Measurements from ENCODE around the gene OSBPL5.

OSBPL5 gene

GRCh38 chr11:3165152-3165705 lies at the start of gene OSBPL5:
TSS of gene OSBPL5 (minus strand) at chr11:3165310. CDS start at chr11:3129148, 36,162 bp downstream.
- peak in 1 of 2 donors; percentile 32 for DNase-seq (ENCODE audit: extremely low read depth in 1 of 2, low read depth in 1 of 2)

DNA sequence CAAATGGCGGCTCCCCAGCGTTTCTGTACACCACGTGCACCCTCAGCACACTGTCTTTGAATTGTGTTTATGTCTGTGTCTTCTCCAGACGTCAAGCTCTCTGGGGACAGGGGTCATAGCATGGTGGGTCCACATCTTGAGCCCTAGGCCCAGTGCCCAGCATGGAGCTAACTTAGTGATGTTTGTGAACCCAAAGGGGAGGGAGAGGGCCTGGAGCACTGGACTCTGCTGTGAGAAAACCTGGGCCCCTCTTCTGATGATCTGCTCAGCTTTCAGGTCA lies 49.2 kb upstream of the OSBPL5 start:
- no peak for DNase-seq (ENCODE audit: extremely low read depth in 1 of 2, low read depth in 1 of 2)

DNA sequence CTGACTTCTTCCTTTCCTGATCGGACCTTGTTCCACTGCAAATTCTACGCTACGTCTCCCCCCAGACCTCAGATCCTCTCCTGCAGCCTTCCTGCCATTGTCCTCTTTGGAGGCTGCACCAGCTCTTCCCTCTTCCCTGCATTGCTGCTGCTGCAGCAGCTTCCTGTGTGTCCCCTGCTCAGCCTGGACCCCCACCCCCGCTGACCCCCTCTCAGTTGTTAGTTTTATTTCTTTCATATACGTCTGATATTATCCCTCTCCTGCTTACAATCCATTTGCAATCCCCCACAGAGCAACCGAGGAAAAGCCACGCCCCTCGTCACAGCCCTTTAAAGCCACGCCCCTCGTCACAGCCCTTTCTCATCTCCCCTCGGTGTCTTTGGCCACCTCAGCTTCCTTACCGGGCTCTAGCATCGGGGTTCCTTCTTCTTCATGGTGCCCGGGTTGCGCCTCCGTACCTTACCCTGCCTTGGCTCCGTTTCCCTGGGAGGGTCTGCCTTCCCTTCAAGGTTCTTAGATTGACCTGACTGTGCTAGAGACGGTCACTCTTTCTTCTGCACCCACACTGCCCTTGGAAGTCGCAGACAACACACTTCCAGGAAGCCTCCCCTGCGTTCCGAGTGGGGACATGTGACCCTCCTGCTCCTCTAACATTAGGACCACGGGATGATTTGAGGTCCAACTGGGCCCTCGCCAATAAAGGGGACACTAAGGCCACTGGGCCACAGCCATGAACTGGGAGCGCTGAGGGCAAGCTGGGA lies 48.7 kb upstream of the OSBPL5 start:
- no peak for DNase-seq (ENCODE audit: extremely low read depth in 1 of 2, low read depth in 1 of 2)

DNA sequence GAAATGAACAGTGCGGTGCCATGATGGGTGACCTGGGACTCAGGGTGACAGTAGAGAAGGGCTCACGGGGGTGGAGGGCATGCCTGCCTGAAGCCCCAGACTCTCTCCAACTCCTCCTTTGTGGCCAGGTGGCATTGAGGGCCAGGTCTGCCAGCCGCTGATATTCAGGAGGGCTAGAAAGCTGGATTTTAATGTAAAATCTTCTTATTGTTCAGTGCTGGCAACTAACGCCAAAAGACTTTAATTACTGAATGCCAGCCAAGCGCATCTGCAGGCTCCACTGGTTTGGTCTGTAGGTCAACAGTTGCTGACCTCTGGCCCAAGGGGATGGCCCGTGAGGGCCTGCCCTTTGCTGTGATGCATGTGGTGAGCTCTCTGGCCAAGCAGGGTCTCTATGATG lies 43.2 kb upstream of the OSBPL5 start:
- no peak for DNase-seq (ENCODE audit: extremely low read depth in 1 of 2, low read depth in 1 of 2)

DNA sequence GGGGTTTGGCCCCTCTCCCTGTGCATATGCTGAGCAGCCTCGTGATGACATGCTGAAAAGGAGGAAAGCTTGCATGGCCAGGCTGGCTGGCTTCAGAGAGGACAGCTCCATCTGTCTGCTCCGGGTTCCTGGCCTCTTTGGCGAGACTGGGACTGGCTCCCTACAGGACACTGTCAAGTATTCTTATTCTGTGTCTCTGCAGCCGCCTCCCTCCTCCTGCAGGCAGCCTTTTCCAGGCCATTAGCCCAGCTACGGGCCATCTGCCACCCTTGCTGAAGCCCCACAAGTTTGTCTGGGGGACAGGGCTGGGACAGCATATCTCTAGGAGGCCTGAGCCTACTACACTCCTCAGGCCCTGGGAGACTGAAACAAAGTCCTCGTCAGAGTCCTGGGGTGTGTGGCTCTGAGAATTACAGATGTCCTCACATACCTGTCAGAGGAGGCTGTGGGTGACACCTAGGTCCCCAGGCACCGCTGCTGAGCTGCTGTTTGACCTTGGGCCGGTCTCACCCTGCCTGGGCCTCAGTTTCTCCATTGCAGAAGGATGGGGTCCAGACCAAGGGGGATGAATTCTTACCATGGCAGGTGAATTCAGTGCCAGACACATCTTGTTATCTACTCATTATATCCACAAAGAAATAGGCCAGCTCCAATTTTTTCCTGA lies 42.5 kb upstream of the OSBPL5 start:
- DNase-seq (ENCODE audit: extremely low read depth in 1 of 2, low read depth in 1 of 2) = no peak

DNA sequence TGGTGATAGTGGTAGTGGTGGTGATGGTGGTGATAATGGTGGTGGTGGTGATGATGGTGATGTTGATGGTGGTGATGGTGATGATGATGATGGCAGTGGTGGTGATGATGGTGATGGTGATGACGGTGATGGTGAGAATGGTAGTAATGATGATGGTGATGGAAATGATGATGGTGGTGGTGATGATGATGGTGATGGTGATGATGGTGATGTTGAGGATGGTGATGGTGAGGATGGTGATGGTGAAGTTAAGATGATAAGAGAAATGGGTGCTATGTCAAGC lies 41.8 kb upstream of the OSBPL5 start:
- no peak for DNase-seq (ENCODE audit: extremely low read depth in 1 of 2, low read depth in 1 of 2)

GRCh38 chr11:3206156-3206921 lies 41.2 kb upstream of the OSBPL5 start:
- DNase-seq (ENCODE audit: extremely low read depth in 1 of 2, low read depth in 1 of 2) = no peak

DNA sequence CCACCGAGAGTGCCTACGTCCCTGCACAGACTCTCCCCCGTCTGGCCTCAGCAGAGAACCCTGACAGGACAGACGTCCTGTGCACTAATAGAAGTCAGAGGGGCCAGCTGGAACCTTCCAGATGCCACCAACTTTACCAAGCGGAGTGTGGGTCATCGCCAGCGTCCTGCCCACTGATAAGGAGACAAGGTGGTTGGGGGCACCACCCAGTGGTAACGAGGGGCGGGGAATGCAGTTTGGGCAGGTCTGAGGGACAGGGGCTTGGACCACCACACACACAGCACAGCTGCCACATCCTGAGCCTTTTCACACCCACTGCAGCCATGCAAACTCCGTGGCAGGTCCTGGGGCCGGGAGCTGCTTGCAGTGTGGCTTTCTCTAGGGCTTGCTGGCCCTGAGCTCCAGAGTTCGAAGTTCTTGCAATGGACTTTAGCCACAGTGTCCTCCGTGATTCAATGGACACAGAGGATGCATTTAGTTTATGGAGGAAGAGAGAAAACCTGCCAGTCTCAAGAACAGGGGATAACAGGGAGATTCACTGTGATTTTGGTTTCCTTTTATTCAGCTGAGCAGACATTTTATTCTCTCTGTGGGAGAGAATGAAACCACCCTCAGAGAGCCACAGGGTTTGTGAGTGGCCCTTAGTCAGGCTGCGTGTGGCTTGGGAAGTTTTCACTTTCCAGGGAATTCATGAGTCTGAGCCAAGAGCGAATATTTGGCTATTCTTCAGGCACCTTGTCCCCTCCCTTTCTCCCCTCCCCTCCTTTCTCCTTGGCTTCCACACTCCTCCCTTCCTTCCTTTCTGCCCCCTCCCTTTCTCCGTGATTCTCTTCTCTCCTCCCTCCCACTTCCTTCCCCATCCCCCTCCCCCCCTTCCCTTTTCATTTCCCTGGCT lies 40.4 kb upstream of the OSBPL5 start:
- DNase-seq (ENCODE audit: extremely low read depth in 1 of 2, low read depth in 1 of 2) = no peak

DNA sequence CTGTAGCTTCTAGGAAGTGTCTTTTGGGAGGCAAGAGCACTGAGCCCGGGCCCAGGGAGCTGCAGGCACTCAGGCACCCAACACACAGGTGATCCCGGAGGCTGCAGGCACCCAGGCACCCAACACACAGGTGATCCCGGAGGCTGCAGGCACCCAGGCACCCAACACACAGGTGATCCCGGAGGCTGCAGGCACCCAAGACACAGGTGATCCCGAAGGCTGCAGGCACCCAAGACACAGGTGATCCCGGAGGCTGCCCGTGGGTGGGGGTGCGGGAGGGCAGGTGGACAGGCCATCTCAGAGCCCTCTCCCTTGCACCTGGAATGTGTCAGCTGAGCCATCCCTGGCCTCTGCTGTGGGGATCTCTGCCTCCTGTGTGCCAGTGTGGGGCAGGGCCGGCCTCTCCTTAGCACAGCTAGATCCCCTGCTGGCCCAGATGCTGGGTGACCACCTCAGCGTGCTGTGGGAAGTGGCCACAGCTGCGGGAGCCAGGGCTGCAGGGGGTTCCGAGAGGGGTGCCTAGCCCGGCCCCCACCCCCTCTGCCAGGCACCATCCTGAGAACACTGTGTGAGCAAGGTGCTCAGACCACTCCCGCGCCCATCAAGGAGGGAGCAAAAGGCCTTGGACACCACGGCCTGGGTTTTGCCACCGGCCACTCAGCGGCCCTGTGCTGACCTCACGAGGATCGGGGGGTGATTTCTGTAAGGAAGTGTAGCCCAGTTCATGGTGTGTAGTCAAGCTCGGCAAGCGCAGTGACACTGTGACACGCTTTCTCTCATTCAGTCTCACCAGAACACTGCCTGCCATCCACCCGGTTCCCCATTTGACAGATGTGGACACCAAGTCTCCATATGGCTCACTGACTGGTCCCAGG lies 39.3 kb upstream of the OSBPL5 start:
- DNase-seq (ENCODE audit: extremely low read depth in 1 of 2, low read depth in 1 of 2) = no peak

DNA sequence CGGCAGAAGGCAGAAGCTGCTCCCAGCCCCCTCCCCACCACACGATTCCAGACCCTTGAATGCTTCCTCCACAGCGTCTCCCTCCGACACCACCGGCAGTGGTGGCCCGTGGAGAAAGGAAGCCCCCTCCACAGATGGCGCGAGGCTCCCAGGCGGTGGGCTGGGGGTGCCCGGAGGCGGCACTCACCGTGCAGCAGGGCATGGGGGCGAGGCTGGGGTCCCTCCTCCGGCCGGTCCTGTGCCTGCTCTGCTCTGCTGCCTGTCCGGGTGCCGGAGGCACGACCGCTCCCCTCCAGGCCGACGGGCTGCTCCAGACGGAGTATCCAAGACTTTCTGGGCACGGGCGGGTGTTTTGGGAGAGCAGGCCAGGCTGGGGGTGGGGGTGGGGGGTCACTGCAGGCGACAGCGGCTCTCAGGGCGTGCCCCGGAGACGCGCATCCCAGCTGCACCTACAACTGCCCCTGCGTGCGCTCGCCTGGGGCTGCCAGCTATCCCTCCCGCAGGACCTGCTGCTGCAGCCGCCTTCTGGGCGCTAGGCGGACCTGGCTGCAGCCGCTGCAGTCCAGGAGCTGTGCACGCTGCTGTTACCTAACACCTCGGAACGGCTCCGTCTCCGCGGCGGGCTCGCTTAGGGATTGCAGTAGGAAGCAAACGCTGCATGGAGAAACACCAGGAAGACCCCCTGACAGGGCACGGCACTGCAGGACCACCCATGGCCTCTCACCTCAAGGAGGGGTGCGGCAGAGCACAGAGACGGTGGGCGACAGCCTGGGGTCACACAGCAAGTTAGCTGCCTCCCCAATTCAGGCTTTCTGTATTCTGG lies 38.3 kb upstream of the OSBPL5 start:
- DNase-seq (ENCODE audit: extremely low read depth in 1 of 2, low read depth in 1 of 2) = no peak

DNA sequence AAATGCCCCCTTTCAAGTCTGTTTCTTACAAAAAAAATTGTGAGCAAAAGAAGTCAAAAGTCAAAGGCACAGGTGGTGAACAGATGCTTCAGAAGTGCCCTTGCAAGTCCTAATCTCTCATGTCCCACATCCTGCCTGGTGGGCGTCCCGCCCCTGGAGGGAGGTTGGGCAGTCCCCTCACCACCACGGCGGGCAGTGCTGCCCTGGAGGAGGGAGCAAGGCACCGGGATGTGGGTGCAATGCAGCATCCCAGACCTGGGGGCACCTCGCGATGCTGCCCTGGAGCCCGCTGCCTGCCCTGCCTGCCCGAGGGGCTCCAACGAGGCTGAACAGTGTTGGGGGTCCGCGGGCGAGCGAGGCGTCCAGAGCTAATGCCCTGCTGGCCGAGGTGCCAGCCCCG lies 37.6 kb upstream of the OSBPL5 start:
- no peak for DNase-seq (ENCODE audit: extremely low read depth in 1 of 2, low read depth in 1 of 2)

GRCh38 chr11:3202305-3202704 lies 37.2 kb upstream of the OSBPL5 start:
- no peak for DNase-seq (ENCODE audit: extremely low read depth in 1 of 2, low read depth in 1 of 2)

- no peak for DNase-seq (ENCODE audit: extremely low read depth in 1 of 2, low read depth in 1 of 2)
Observed at GRCh38 chr11:3201677-3202181, 36.6 kb upstream of the OSBPL5 start.

- DNase-seq (ENCODE audit: extremely low read depth in 1 of 2, low read depth in 1 of 2) = no peak
Observed at GRCh38 chr11:3201112-3201581, 36.0 kb upstream of the OSBPL5 start.

DNA sequence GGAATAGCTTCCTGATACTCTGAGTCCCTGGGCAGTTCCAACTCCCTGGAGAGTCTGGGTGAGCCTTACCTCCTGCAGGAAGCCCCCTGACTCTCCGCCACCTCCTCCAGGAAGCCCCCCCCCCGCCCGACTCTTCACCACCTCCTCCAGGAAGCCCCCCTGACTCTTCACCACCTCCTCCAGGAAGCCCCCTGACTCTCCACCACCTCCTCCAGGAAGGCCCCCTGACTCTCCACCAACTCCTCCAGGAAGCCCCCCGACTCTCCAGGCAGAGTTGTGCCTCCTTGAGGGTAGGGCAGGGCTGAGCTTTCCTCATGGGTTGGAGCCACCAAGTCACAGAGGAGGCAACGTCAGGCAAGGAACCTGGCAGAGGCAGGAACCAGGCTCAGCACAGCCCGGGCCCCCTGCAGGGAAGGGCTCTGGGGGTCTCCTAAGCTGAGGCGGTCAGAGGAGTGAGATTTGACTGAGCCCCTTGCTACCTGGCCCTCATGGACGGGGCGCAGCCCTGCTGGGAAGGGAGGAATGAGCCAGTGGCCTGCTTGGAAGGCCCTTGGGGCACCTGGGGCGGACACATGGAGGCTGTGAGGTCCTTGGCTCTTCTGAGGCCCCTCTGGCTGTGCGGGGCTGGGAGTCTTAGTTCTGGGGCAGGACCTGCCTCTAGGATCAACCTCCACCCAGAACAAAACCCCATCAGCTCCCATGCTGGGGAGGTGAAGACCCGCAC lies 35.4 kb upstream of the OSBPL5 start:
- DNase-seq (ENCODE audit: extremely low read depth in 1 of 2, low read depth in 1 of 2) = no peak

DNA sequence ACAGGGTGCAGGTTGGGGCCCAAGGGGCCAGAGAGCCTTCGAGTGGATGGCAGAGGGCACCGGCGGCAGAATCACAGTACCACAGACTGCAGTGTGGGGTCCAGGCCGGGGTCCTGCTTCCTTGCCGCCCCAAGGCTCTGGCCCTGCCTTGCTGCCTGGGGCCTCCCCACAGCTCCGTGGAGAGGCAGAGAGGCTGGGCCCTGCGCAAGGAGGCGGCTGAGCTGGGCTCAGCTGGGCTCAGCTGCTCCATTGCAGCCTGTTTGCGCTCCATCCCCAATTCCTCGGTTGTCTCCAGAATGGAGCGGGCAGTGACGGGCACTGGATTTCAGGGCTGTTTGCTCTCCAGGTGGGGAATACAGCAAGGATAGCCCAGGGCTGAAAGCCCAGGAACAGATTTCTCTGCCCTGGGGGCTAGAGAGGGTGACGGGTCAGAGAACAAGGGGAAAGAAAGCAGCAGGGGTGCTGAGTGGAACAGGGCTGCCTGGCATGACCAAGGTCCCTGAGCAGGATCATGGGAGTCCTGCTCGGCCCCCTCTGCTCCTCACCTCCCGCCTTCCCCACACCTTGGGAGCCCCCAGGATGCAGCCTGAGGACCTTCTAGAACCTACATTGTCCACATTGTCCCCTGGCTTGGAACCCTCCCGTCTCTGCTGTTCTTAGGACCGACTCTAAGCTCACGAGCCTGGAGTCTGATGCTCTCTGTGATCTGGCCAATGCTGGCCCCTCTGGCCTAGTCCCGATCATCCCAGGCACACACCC lies 34.6 kb upstream of the OSBPL5 start:
- no peak for DNase-seq (ENCODE audit: extremely low read depth in 1 of 2, low read depth in 1 of 2)

GRCh38 chr11:3198815-3199214 lies 33.7 kb upstream of the OSBPL5 start:
- no peak for DNase-seq (ENCODE audit: extremely low read depth in 1 of 2, low read depth in 1 of 2)
